SKM-1 (cell line): ENCODE data around the gene SIN3B.

Source experiments
- DNase-seq: peaks from one replicate; lab custom pipeline; 2025; ENCODE audit not compliant: unreplicated experiment; lab: John Stamatoyannopoulos, UW

Gene SIN3B

GRCh38 chr19:16908759-16909158 lies 79.6 kb downstream of the SIN3B start:
- DNase-seq, result no peak

GRCh38 chr19:16911046-16911445 lies 81.8 kb downstream of the SIN3B start:
- DNase-seq, result no peak

DNA sequence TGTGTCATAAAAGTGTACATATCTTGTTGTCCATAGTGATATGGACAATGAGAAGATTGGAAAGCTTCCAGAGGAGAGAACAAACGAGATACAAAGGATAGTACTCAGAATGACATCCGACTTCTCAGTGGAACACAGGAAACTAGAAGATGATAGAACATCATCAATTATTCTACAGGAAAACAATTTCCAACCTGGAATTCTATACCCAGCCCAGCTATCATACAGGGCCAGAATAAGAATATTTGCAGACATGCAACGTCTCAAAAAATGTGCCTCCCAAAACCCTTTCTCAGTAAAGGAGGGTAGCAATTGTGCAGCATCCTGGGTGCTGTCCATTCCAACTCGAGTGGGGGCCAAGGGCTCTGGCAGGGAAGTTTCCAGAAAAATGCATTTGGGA lies 83.6 kb downstream of the SIN3B start:
- no peak for DNase-seq

DNA sequence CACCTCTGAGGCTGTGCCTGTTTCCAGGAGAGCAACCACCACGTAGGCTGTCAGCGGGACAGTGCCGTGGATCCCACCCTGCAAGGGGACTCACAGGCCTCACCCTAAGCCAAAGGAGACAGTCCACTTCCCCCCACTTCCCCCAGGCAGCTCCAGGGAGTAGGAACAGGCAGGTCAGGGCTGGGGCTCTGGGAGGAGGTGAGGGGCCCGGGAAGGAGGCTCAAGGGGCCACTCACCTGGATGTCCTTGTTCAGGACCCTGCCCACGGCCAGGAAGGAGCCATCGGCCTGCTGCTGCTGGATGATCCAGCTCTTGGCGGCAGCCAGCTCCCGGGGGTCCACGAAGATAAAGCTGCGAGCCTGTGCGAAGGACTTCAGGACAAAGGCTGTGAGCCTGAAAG lies 85.2 kb downstream of the SIN3B start:
- no peak for DNase-seq

DNA sequence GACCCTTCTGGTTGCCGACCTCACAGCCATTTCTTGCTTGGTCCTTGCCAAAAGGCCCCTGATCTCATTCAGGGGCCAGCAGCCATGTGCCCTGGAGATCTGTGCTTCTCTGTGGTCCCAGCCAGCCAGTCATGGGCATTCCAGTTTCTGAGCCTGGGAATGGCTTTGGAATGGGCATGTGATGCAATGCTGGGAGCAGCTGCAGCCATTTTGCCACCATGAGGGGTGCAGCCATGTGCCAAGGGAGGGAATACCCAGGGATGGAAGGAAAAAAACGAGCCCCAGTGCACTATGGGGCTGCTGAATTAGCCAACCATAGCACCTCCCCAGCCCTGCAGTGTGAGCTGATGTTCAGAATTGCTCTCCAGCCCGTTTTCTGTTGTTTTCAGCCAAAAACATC lies 85.9 kb downstream of the SIN3B start:
- no peak for DNase-seq

DNA sequence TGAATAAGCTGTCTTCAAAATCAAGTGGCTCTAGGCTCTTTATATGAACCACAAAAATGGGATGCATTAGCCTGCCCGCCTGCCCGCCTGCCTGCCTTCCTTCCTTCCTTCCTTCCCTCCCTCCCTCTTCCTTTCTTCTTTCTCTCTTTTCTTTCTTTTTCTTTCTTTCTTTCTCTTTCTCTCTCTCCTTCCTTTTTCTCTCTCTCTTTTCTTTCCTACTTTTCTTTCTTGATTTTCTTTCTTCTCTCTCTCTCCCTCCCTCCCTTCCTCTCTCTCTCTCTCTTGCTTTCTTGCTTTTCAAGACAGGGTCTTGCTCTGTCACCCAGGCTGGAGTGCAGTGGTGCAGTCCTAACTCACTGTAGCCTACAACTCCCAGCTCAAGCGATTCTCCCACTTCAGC lies 86.5 kb downstream of the SIN3B start:
- no peak for DNase-seq

- DNase-seq, result no peak
Observed at GRCh38 chr19:16917401-16917800, 88.2 kb downstream of the SIN3B start.

GRCh38 chr19:16919496-16919895 lies 90.3 kb downstream of the SIN3B start:
- DNase-seq, result no peak

- DNase-seq, result no peak
Observed at GRCh38 chr19:16920816-16921529, 91.8 kb downstream of the SIN3B start.

DNA sequence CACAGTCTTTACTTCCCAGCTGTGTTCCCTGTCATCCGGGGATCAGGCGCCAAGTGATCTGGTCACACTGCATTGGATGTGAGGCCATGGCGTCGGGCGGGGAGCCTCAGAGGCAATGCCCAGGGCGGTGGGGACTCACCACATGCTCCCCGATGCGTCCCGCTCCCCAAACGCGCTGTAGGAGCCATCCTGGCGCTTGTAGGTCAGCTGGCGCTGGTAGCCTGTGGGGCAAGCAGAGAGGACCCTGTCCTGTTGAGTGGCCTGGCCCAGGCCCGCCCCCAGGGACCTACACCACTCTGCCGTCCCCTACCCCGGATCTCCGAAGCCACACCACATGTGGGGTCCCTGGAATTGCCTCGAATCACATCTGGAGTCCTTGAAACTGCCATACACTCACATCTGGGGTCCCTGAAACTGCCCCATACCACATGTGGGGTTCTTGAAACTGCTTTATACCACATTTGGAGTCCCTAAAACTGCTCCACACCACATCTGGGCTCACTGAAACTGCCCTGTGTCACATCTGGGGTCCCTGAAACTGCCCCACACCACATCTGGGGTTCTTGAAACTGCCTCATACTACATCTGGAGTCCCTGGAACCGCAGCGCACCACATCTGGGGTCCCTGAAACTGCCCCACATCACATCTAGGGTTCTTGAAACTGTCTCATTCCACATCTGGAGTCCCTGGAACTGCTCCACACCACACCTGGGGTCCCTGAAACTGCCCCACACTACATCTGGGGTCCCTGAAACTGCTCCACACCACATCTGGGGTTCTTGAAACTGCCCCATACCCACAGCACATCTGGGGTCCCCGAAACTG lies 92.8 kb downstream of the SIN3B start:
- no peak for DNase-seq

DNA sequence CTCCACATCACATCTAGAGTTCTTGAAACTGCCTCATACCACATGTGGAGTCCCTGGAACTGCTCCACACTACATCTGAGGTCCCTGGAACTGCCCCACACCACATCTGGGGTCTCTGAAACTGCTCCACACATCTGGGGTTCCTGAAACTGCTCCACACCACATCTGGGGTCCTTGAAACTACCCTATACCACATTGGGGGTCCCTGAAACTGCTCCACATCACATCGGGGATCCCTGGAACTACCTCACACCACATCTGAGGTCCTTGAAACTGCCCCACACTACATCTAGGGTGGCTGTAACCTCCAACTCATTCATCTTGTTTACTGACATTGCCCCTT lies 93.4 kb downstream of the SIN3B start:
- no peak for DNase-seq

- DNase-seq, result no peak
Observed at GRCh38 chr19:16922949-16923348, 93.8 kb downstream of the SIN3B start.

DNA sequence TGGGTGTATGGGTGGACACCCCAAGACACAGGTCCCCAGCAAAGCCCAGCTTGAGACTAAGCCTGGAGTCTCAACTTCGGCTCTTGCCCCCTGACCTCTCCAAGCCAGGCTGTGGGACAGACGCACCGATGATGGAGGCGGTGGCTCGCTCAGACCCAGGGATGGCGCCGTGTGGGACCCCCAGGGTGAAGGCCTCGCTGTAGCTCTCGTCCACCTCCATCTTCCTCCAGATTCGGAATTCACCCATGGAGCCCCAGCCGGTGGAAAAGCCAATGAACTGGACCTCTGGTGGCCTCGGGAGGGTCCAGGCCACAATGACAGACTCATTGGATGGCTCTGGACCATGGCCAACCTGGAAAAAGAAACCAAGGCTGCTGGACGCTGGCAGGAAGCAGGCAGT lies 98.7 kb downstream of the SIN3B start:
- no peak for DNase-seq

DNA sequence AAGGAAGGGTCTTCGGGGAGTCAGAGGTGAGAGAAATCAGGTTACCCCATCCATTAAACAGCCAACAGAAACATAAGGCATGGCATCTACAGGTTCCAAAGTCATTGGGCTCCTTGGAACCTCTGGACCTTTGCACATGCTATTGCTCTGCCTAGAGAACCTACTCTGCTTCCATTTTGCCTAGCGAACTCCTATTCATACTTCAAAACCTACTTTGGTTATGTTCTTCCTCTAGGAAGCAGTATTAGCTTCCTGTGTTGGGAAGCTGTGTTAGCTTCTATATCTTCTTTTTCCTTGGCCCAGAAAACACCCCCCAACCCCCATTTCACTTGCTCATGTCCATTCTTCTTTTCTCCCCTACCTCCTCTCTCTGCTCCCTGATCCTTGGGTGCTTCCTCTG lies 99.2 kb downstream of the SIN3B start:
- DNase-seq, result no peak

- no peak for DNase-seq
Observed at GRCh38 chr19:16928916-16929315, 99.7 kb downstream of the SIN3B start.
